Lung (tissue), 12 donors: Measurements from ENCODE around the gene PTK6. TPM values are rescaled to one million over a fixed set of nuclear protein-coding genes. Genes with fewer than 3 reads are reported as not detected.

Experiments
- ATAC-seq: fragments of 200-7000 bp; cut with Tn5 transposase; one replicate; pipeline ENCODE4 v1.9.1; 2020; ENCODE audit warnings: moderate number of reproducible peaks; ENCODE audit not compliant: insufficient read depth, low FRiP score
- DNase-seq, 3 donors: peaks; one replicate each; pipeline ENCODE4 v3.0.0-alpha.2; 2013 to 2017
- H3K27ac ChIP-seq, 2 donors: one replicate each; pipeline ENCODE4 v1.5.1; 2013; ENCODE audit warnings: mild to moderate bottlenecking in 2 of 2, moderate library complexity in 2 of 2, control low read depth in 1 of 2, inconsistent platforms in 1 of 2, low read depth in 1 of 2, low read length in 1 of 2
- H3K27me3 ChIP-seq, 3 donors: one replicate each; pipeline ENCODE4 v1.5.1; 2013; ENCODE audit warnings: low read length in 2 of 3; ENCODE audit not compliant: control insufficient read depth in 3 of 3, insufficient read depth in 3 of 3
- H3K36me3 ChIP-seq, 4 donors: one replicate each; pipeline ENCODE4 v1.5.1; 2013; ENCODE audit warnings: low read length in 4 of 4, mild to moderate bottlenecking in 1 of 4, moderate library complexity in 1 of 4; ENCODE audit not compliant: control insufficient read depth in 4 of 4, insufficient read depth in 4 of 4
- H3K4me1 ChIP-seq, 5 donors: one replicate each; pipeline ENCODE4 v1.5.1; 2013; ENCODE audit warnings: low read length in 5 of 5, mild to moderate bottlenecking in 2 of 5, moderate library complexity in 1 of 5; ENCODE audit not compliant: control insufficient read depth in 5 of 5, insufficient read depth in 5 of 5
- H3K4me3 ChIP-seq: one replicate; pipeline ENCODE4 v1.5.1; 2013; ENCODE audit warnings: mild to moderate bottlenecking, control low read depth, moderate library complexity
- H3K9ac ChIP-seq, 2 donors: one replicate each; pipeline ENCODE4 v1.5.1; 2013; ENCODE audit warnings: low read length in 2 of 2, control low read depth in 1 of 2; ENCODE audit not compliant: insufficient read depth in 1 of 2
- H3K9me3 ChIP-seq, 4 donors: one replicate each; pipeline ENCODE4 v1.5.1; 2013; ENCODE audit warnings: low read length in 3 of 4, mild to moderate bottlenecking in 1 of 4, moderate library complexity in 1 of 4; ENCODE audit not compliant: control insufficient read depth in 4 of 4, insufficient read depth in 3 of 4
- WGBS, 2 donors: extraction: QIAGEN DNeasy Blood & Tissue Kit; methylation state at CpG; one replicate each; pipeline ENCODE4 v1.1.7; 2013; 5-methylcytosine and 5-hydroxymethylcytosine counted together
- polyA plus RNA-seq, 2 donors: library from polyadenylated mRNA; stranded (reverse); fragments of 200-250 nt; gene quantifications; one replicate each; pipeline ENCODE4 v1.2.1, GENCODE V29; 2013
- total RNA-seq, 2 donors: library from RNA; depleted of rRNA in 1 of 2; stranded (reverse); fragments of >200 nt in 1 of 2; gene quantifications; one replicate each; pipeline ENCODE4 v1.2.1, GENCODE V29; 2014 to 2021
- TF ChIP-seq, protein P1 (sequence below): IDR thresholded peaks from 2 replicates; pipeline ENCODE4 v1.5.1; 2012; ENCODE audit warnings: mild to moderate bottlenecking; ENCODE audit errors: control extremely low read depth, extremely low read depth
- donor health status: control.
- donor health status: control.
- donor health status: Bipolar disorder and iron deficiency.
- donor health status: healthy.
- donor health status: DM: yes; HTN: yes; CAD: no.

Gene PTK6
- total and polyA plus RNA-seq, 4 donors: 0.34 to 5.1 (median 3.7) TPM

DNA sequence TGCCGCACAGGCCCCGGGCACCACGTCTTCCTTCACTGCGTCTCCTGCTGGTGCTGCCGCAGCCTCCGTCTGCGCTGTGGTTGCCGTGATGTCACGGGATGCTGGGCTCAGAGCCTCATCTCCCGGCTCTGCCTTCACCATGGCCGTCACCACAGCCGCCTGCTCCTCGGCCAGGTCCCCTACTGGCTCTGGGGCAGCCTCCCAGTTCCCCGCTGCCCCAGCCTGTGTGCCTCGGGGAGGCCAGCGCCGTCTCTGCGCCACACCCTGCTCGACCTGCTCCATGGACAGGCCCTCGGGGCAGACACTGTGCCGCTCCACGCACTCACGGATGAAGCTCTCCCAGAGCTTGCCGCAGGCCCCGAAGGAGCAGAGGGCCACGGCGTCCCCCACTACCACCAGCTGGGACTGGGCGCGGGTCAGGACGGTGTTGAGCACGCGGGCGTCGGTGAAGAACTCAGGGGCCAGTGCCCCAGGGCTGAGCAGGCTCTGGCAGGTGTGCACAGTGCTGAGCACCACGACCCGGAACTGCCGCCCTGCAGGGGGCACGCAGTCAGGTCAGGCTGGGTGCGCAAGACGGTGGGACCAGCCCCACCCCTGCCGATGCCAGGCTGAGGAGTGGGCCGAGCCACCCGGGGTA is 28.6 kb upstream of the PTK6 start:
- Histone ChIP-seq H3K27ac (no peak overlapping the region), H3K4me3 (no peak overlapping the region), H3K4me1 (no peaks in the 10 kb centered on the region), H3K27me3 (no peaks in the 10 kb centered on the region), H3K36me3 (peaks cover 0 to 71% (median 3%) of the 10 kb centered on the region in 4 donors), H3K9ac (no peak overlapping the region), H3K9me3 (peaks cover 0 to 8% (median 0%) of the 10 kb centered on the region in 4 donors)
- 96% methylated on average over 43 of the region's 43 CpGs for WGBS, 2 donors
- ATAC-seq: no peak
- TF ChIP-seq, protein P1, sequence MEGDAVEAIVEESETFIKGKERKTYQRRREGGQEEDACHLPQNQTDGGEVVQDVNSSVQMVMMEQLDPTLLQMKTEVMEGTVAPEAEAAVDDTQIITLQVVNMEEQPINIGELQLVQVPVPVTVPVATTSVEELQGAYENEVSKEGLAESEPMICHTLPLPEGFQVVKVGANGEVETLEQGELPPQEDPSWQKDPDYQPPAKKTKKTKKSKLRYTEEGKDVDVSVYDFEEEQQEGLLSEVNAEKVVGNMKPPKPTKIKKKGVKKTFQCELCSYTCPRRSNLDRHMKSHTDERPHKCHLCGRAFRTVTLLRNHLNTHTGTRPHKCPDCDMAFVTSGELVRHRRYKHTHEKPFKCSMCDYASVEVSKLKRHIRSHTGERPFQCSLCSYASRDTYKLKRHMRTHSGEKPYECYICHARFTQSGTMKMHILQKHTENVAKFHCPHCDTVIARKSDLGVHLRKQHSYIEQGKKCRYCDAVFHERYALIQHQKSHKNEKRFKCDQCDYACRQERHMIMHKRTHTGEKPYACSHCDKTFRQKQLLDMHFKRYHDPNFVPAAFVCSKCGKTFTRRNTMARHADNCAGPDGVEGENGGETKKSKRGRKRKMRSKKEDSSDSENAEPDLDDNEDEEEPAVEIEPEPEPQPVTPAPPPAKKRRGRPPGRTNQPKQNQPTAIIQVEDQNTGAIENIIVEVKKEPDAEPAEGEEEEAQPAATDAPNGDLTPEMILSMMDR: no peak
- no peak for DNase-seq

DNA sequence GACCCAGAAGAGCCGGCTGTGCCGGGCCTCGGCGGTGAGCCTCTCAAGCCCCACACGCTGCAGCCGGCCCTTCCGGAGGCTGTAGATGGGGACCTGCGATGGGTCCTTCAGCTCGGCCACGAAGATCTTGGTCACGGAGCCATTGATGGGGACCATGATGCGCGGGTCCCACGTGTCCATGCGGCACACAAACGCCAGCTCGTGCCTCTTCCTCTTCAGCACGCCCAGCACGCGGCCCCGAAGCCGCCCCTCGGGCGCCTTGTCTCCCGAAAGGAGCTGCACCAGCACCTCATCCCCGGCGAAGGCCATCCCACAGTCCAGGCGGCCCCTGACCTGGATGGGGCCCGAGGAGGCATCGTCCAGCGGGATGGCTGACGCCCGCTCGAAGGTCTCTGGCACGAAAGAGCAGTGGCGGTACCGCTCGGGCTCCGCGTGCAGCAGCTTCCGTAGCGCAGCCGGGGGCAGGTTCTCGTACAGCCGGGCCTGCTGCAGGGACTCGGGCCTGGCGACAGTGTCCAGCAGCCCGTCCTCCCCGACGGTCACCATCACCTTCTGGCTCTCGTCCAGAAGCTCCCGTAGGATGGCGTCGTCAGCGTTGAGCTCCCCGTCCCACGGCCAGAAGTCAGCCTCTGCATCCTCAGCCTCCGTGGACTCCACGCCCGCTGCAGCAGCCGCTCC is 28.0 kb upstream of the PTK6 start:
- Histone ChIP-seq H3K27ac (no peak overlapping the region), H3K4me1 (no peaks in the 10 kb centered on the region), H3K36me3 (peaks cover 1 to 75% (median 5%) of the 10 kb centered on the region in 4 donors), H3K9me3 (peaks cover 0 to 8% (median 0%) of the 10 kb centered on the region in 4 donors), H3K9ac (no peak overlapping the region), H3K4me3 (no peak overlapping the region), H3K27me3 (no peaks in the 10 kb centered on the region)
- DNase-seq (no peak), ATAC-seq (no peak)
- TF ChIP-seq, protein P1: no peak
- 97 to 98% methylated on average over 61 of the region's 61 CpGs for WGBS, 2 donors

DNA sequence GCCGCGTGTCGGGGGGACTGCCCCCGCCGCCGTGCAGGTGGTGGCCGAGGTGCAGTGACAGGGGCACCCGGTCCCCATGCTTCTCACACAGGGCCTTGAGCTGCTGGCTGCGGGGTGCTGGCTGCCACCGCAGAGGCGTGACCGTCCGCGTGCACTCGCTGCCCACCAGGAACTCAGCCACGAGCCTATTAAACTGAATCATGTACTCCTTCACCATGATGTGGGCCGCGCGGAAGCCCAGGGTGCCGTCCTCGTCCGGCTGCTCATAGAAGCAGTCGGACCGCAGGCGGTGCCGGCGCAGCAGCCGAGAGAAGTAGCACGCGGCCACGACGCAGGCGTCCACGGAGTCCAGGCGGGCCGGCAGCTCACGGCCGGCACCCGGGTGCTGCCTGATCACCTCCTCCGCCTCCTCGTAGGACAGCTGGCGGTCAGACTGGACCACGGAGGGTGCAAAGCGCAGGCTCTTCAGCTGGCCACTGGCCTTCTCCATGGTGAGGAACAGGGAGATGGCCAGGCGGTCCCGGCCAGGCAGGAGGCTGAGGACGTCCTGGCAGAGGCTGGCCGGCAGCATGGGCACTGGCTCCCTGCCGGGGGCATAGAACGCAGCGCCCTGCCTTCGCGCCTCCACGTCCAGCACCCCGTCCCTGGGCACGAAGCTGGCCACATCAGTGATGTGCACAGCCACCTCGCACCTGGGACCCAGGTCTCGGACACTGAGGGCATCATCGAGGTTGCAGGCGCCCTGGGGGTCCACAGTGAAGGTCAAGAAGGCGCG is 27.0 kb upstream of the PTK6 start:
- H3K4me3 ChIP-seq: no peak overlapping the region
- H3K27ac ChIP-seq: no peak overlapping the region
- H3K4me1 ChIP-seq: no peaks in the 10 kb centered on the region
- H3K9ac ChIP-seq: no peak overlapping the region
- H3K36me3 ChIP-seq: peaks cover 3 to 77% (median 6%) of the 10 kb centered on the region in 4 donors
- TF ChIP-seq, protein P1: no peak
- WGBS, 2 donors: 96% methylated on average over 62 of the region's 62 CpGs
- H3K27me3 ChIP-seq: no peaks in the 10 kb centered on the region
- DNase-seq: no peak
- no peak for ATAC-seq
- peaks cover 0 to 8% (median 0%) of the 10 kb centered on the region in 4 donors for H3K9me3 ChIP-seq
